Mesothelial cell of epicardium (in vitro differentiated cells): ENCODE measurements around the gene TTLL1. TPM values are rescaled to one million over a fixed set of nuclear protein-coding genes. Genes with fewer than 3 reads are reported as not detected.

Experiments used
- DNase-seq, 2 experiments: peaks; one replicate each; pipeline ENCODE4 v3.0.0; 2021; ENCODE audit warnings: low spot score in 2 of 2; ENCODE audit not compliant: unreplicated experiment in 2 of 2
- H3K27ac Mint-ChIP-seq: 2 replicates; pipeline ENCODE4 v1.8.0; 2021; ENCODE audit warnings: mixed read lengths
- H3K27me3 Mint-ChIP-seq: 2 replicates; pipeline ENCODE4 v1.8.0; 2021; ENCODE audit warnings: low read depth, mixed read lengths
- H3K36me3 Mint-ChIP-seq: 2 replicates; pipeline ENCODE4 v1.8.0; 2021; ENCODE audit warnings: mixed read lengths
- H3K4me1 Mint-ChIP-seq: 2 replicates; pipeline ENCODE4 v1.8.0; 2021; ENCODE audit warnings: mixed read lengths
- H3K4me3 Mint-ChIP-seq: 2 replicates; pipeline ENCODE4 v1.8.0; 2021; ENCODE audit warnings: mild to moderate bottlenecking, moderate library complexity, mixed read lengths
- H3K9me3 Mint-ChIP-seq: 2 replicates; pipeline ENCODE4 v1.8.0; 2021; ENCODE audit warnings: mixed read lengths
- total RNA-seq: library from RNA; stranded (reverse); gene quantifications from 3 replicates; pipeline ENCODE4 v1.2.1, GENCODE V29; 2021
- TF ChIP-seq, protein P1 (sequence below): fragments of 200-600 bp; sonication (generic); IDR thresholded peaks from one replicate; pipeline ENCODE4 v1.5.0; 2021; ENCODE audit warnings: antibody characterized with exemption; ENCODE audit not compliant: unreplicated experiment

TTLL1 gene
- total RNA-seq, 1 donor from 2014 or later = 18.0 TPM

GRCh38 chr22:43060183-43060582 lies 29.0 kb downstream of the TTLL1 start:
- Mint-ChIP-seq H3K36me3 (peaks cover 37% of the 10 kb centered on the region), H3K27ac (no peak overlapping the region), H3K4me3 (no peak overlapping the region), H3K27me3 (no peaks in the 10 kb centered on the region), H3K4me1 (no peaks in the 10 kb centered on the region), H3K9me3 (no peaks in the 10 kb centered on the region)
- TF ChIP-seq, protein P1, sequence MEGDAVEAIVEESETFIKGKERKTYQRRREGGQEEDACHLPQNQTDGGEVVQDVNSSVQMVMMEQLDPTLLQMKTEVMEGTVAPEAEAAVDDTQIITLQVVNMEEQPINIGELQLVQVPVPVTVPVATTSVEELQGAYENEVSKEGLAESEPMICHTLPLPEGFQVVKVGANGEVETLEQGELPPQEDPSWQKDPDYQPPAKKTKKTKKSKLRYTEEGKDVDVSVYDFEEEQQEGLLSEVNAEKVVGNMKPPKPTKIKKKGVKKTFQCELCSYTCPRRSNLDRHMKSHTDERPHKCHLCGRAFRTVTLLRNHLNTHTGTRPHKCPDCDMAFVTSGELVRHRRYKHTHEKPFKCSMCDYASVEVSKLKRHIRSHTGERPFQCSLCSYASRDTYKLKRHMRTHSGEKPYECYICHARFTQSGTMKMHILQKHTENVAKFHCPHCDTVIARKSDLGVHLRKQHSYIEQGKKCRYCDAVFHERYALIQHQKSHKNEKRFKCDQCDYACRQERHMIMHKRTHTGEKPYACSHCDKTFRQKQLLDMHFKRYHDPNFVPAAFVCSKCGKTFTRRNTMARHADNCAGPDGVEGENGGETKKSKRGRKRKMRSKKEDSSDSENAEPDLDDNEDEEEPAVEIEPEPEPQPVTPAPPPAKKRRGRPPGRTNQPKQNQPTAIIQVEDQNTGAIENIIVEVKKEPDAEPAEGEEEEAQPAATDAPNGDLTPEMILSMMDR = no peak
- DNase-seq = no peak

- Mint-ChIP-seq H3K27ac (no peak overlapping the region), H3K27me3 (no peaks in the 10 kb centered on the region), H3K4me3 (no peak overlapping the region), H3K4me1 (no peaks in the 10 kb centered on the region), H3K36me3 (peaks cover 29% of the 10 kb centered on the region), H3K9me3 (no peaks in the 10 kb centered on the region)
- no peak for DNase-seq
- TF ChIP-seq, protein P1 = no peak
These were observed 31.6 kb downstream of the TTLL1 start for GRCh38 chr22:43057641-43058040.

DNA sequence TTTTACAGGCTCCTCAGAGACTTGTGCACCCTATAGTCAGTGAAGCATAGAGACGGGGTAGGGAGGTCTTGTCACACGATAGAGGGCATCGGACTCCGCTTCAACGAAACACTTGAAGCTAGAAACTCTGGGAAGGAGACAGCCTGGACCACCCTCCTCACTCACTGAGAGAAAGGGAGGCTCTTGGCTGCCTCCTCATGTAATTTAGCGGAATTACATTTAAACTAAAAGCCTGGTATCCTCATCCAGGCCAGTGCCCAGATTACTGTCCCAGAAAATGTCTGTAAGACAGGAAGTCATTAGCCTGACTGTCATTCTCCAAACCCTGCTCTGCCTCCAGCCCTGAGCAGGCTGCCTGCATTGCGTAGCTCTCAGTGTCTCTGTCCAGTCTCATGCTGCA lies 36.0 kb downstream of the TTLL1 start:
- TF ChIP-seq, protein P1 = no peak
- Mint-ChIP-seq H3K36me3 (peaks cover 12% of the 10 kb centered on the region), H3K4me1 (no peaks in the 10 kb centered on the region), H3K4me3 (no peak overlapping the region), H3K27me3 (no peaks in the 10 kb centered on the region), H3K27ac (no peak overlapping the region), H3K9me3 (no peaks in the 10 kb centered on the region)
- DNase-seq = no peak

DNA sequence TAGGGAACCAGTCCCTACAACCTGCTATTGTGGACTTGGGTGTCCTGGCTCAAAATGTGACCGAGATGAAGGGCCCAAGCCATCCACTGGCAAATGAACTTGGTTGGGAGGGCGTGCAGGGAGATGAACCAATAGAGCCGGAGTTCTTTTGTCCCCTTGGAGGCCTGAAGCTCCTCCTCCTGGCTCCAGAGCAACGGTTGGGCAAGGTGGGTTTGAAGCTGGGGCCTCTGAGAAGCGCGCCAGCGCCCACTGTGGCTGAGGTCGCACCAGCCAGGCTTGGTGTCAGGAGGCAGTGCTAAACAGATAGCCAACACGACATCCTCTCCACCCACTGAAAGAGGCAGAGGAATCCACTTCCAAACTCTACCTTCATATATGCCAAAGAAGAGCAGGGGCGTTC lies 38.2 kb downstream of the TTLL1 start:
- no peak for DNase-seq
- Mint-ChIP-seq H3K9me3 (no peaks in the 10 kb centered on the region), H3K27me3 (no peaks in the 10 kb centered on the region), H3K4me1 (no peaks in the 10 kb centered on the region), H3K4me3 (no peak overlapping the region), H3K27ac (no peak overlapping the region), H3K36me3 (peaks cover 13% of the 10 kb centered on the region)
- TF ChIP-seq, protein P1 = no peak

DNA sequence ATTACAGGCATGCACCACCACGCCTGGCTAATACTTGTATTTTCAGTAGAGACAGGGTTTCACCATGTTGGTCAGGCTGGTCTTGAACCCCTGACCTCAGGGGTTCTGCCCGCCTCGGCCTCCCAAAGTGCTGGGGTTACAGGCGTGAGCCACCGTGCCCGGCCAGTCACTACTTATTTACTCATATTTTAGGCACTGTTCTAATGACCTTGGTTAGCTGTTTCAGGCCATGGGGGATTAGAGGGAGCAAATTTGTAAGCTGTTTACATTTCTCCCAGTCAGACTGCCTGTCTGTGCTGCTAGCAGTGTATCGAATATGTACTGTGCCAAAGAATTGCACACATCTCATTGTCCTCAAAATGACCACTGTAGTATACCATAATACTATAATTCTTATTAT lies 41.6 kb downstream of the TTLL1 start:
- peaks cover 11% of the 10 kb centered on the region for H3K36me3 Mint-ChIP-seq
- DNase-seq = no peak
- H3K27me3 Mint-ChIP-seq = no peaks in the 10 kb centered on the region
- no peak overlapping the region for H3K4me3 Mint-ChIP-seq
- H3K4me1 Mint-ChIP-seq = no peaks in the 10 kb centered on the region
- TF ChIP-seq, protein P1 = no peak
- H3K27ac Mint-ChIP-seq = no peak overlapping the region
- H3K9me3 Mint-ChIP-seq = no peaks in the 10 kb centered on the region

GRCh38 chr22:43044290-43044712 lies 44.9 kb downstream of the TTLL1 start:
- H3K27ac Mint-ChIP-seq = no peak overlapping the region
- H3K4me3 Mint-ChIP-seq = no peak overlapping the region
- H3K9me3 Mint-ChIP-seq = no peaks in the 10 kb centered on the region
- peaks cover 6% of the 10 kb centered on the region for H3K4me1 Mint-ChIP-seq
- no peak for DNase-seq
- TF ChIP-seq, protein P1 = no peak
- peaks cover 7% of the 10 kb centered on the region for H3K36me3 Mint-ChIP-seq
- H3K27me3 Mint-ChIP-seq = no peaks in the 10 kb centered on the region
